IMR-90 (cell line): Measurements from ENCODE around the gene VOPP1. TPM values are rescaled to one million over a fixed set of nuclear protein-coding genes. Genes with fewer than 3 reads are reported as not detected.

Source experiments
- ATAC-seq: fragments of 200-7000 bp; cut with Tn5 transposase; 2 replicates; pipeline ENCODE4 v1.9.1; 2020; ENCODE audit warnings: low read depth, mild to moderate bottlenecking, moderate library complexity
- BruUV-seq: library from RNA; stranded (reverse); fragments of 400-500 nt; replicated peaks from 2 replicates; lab custom pipeline; 2021; lab: Mats Ljungman, UMichigan
- CTCF ChIA-PET: fragments of 300-600 bp; formaldehyde crosslinking; extraction: SDS; loops from one replicate; lab custom pipeline; 2021; ENCODE audit warnings: antibody characterized with exemption; lab: Yijun Ruan, JAX
- POLR2A ChIA-PET: fragments of 300-600 bp; sonication (Branson Sonifier 250); formaldehyde crosslinking; loops from one replicate; lab custom pipeline; 2022; ENCODE audit warnings: antibody characterized with exemption; ENCODE audit not compliant: unreplicated experiment; lab: Charles Lee
- DNase-seq: peaks from one replicate; pipeline ENCODE4 v3.0.0; 2013
- H2AFZ ChIP-seq: replicated peaks from 2 replicates; pipeline ENCODE3; 2013; ENCODE audit warnings: low read length, mild to moderate bottlenecking; ENCODE audit not compliant: poor library complexity
- H2AK5ac ChIP-seq: 2 replicates; pipeline ENCODE4 v1.6.1; 2013; ENCODE audit warnings: low read depth, low read length, inconsistent platforms
- H2AK9ac ChIP-seq: replicated peaks from 2 replicates; pipeline ENCODE3; 2013; ENCODE audit warnings: mild to moderate bottlenecking, low read depth, low read length, moderate library complexity; ENCODE audit not compliant: poor library complexity
- H2BK120ac ChIP-seq: 2 replicates; pipeline ENCODE4 v1.6.1; 2013; ENCODE audit warnings: low read depth, low read length, inconsistent platforms
- H2BK15ac ChIP-seq: 3 replicates; pipeline ENCODE4 v1.6.1; 2013; ENCODE audit warnings: low read depth, low read length, inconsistent platforms
- H2BK20ac ChIP-seq: 2 replicates; pipeline ENCODE4 v1.6.1; 2013; ENCODE audit warnings: low read depth, mild to moderate bottlenecking, inconsistent platforms, low read length, moderate library complexity
- H2BK5ac ChIP-seq: 2 replicates; pipeline ENCODE4 v1.6.1; 2013; ENCODE audit warnings: mild to moderate bottlenecking, low read depth, low read length, inconsistent platforms; ENCODE audit not compliant: poor library complexity, severe bottlenecking
- H3K14ac ChIP-seq: replicated peaks from 2 replicates; pipeline ENCODE4 v1.6.1; 2013; ENCODE audit warnings: low read depth, low read length, inconsistent platforms
- H3K18ac ChIP-seq: 2 replicates; pipeline ENCODE4 v1.6.1; 2013; ENCODE audit warnings: low read depth, low read length, control low read depth
- H3K23ac ChIP-seq: 2 replicates; pipeline ENCODE4 v1.6.1; 2013; ENCODE audit warnings: low read depth, low read length, inconsistent platforms
- H3K27ac ChIP-seq: 2 replicates; pipeline ENCODE4 v1.5.1; 2013; ENCODE audit warnings: mild to moderate bottlenecking, control low read depth, low read length; ENCODE audit not compliant: insufficient read depth
- H3K27me3 ChIP-seq: 2 replicates; pipeline ENCODE4 v1.6.1; 2013; ENCODE audit warnings: low read length; ENCODE audit not compliant: control insufficient read depth, insufficient read depth
- H3K36me3 ChIP-seq: 2 replicates; pipeline ENCODE4 v1.6.1; 2013; ENCODE audit warnings: low read length, mixed read lengths; ENCODE audit not compliant: control insufficient read depth, insufficient read depth
- H3K4ac ChIP-seq: 2 replicates; pipeline ENCODE4 v1.6.1; 2013; ENCODE audit warnings: low read depth, low read length, inconsistent platforms
- H3K4me1 ChIP-seq: 2 replicates; pipeline ENCODE4 v1.6.1; 2013; ENCODE audit warnings: low read length, mixed read lengths; ENCODE audit not compliant: control insufficient read depth, insufficient read depth
- H3K4me2 ChIP-seq: 2 replicates; pipeline ENCODE4 v1.6.1; 2013; ENCODE audit warnings: low read depth, mild to moderate bottlenecking, control low read depth, low read length, moderate library complexity
- H3K4me3 ChIP-seq: 2 replicates; pipeline ENCODE4 v1.5.1; 2013; ENCODE audit warnings: low read depth, mild to moderate bottlenecking, control low read depth, low read length, moderate library complexity; ENCODE audit not compliant: insufficient read depth
- H3K56ac ChIP-seq: 2 replicates; pipeline ENCODE4 v1.6.1; 2013; ENCODE audit warnings: low read length, inconsistent platforms; ENCODE audit not compliant: insufficient read depth; ENCODE audit errors: extremely low read depth
- H3K79me1 ChIP-seq, 2 experiments: 2 replicates each; pipeline ENCODE4 v1.6.1; 2013; ENCODE audit warnings: low read length in 2 of 2, inconsistent platforms in 1 of 2, low read depth in 1 of 2
- H3K9ac ChIP-seq: 2 replicates; pipeline ENCODE4 v1.6.1; 2013; ENCODE audit warnings: low read depth, low read length, control low read depth
- H3K9me1 ChIP-seq: 2 replicates; pipeline ENCODE4 v1.6.1; 2013; ENCODE audit warnings: low read length, inconsistent platforms; ENCODE audit not compliant: insufficient read depth
- H3K9me3 ChIP-seq: 2 replicates; pipeline ENCODE4 v1.6.1; 2013; ENCODE audit warnings: low read length; ENCODE audit not compliant: control insufficient read depth, insufficient read depth
- H4K20me1 ChIP-seq: 2 replicates; pipeline ENCODE4 v1.6.1; 2013; ENCODE audit warnings: low read length, inconsistent platforms; ENCODE audit not compliant: insufficient read depth
- H4K5ac ChIP-seq: 2 replicates; pipeline ENCODE4 v1.6.1; 2013; ENCODE audit warnings: mild to moderate bottlenecking, low read depth, low read length, control low read depth
- H4K8ac ChIP-seq, 2 experiments: 2 replicates each; pipeline ENCODE4 v1.6.1; 2013; ENCODE audit warnings: low read depth in 2 of 2, low read length in 2 of 2, control low read depth in 1 of 2, inconsistent platforms in 1 of 2
- H4K91ac ChIP-seq: 2 replicates; pipeline ENCODE4 v1.6.1; 2013; ENCODE audit warnings: low read depth, low read length, inconsistent platforms; ENCODE audit not compliant: insufficient read depth
- BHLHE40 ChIP-seq: fragments of 150-350 bp; IDR thresholded peaks from 2 replicates; pipeline ENCODE4 v1.6.1; 2016; ENCODE audit warnings: mild to moderate bottlenecking, low read depth, low read length
- CEBPB ChIP-seq: IDR thresholded peaks from 2 replicates; pipeline ENCODE4 v1.6.1; 2012; ENCODE audit warnings: low read depth, low read length, improper control_type of control experiment
- CHD1 ChIP-seq: IDR thresholded peaks from 2 replicates; pipeline ENCODE4 v1.6.1; 2012; ENCODE audit warnings: low read depth, low read length, improper control_type of control experiment
- ELK1 ChIP-seq: fragments of 150-350 bp; IDR thresholded peaks from 2 replicates; pipeline ENCODE4 v1.6.1; 2016; ENCODE audit warnings: low read depth, mild to moderate bottlenecking, low read length, moderate library complexity, borderline replicate concordance
- FOS ChIP-seq: fragments of 150-350 bp; IDR thresholded peaks from 2 replicates; pipeline ENCODE4 v1.6.1; 2016; ENCODE audit warnings: low read depth, low read length
- MAFK ChIP-seq: IDR thresholded peaks from 2 replicates; pipeline ENCODE4 v1.6.1; 2012; ENCODE audit warnings: low read depth, low read length, improper control_type of control experiment
- MAZ ChIP-seq: IDR thresholded peaks from 2 replicates; pipeline ENCODE4 v1.6.1; 2012; ENCODE audit warnings: low read depth, mild to moderate bottlenecking, low read length, improper control_type of control experiment, moderate library complexity, borderline replicate concordance
- MXI1 ChIP-seq: IDR thresholded peaks from 2 replicates; pipeline ENCODE4 v1.6.1; 2012; ENCODE audit warnings: low read depth, mild to moderate bottlenecking, low read length, moderate library complexity, borderline replicate concordance
- NFE2L2 ChIP-seq: fragments of 150-350 bp; IDR thresholded peaks from 2 replicates; pipeline ENCODE4 v1.6.1; 2016; ENCODE audit warnings: low read depth, mild to moderate bottlenecking, low read length
- POLR2A ChIP-seq: IDR thresholded peaks from 2 replicates; pipeline ENCODE4 v1.6.1; 2012; ENCODE audit warnings: mild to moderate bottlenecking, low read depth, low read length
- RAD21 ChIP-seq: IDR thresholded peaks from 2 replicates; pipeline ENCODE4 v1.6.1; 2012; ENCODE audit warnings: low read length, improper control_type of control experiment
- RCOR1 ChIP-seq: IDR thresholded peaks from 2 replicates; pipeline ENCODE4 v1.6.1; 2012; ENCODE audit warnings: mild to moderate bottlenecking, low read length, improper control_type of control experiment; ENCODE audit not compliant: insufficient replicate concordance
- RFX5 ChIP-seq: IDR thresholded peaks from 2 replicates; pipeline ENCODE4 v1.8.0; 2012; ENCODE audit warnings: low read depth, mild to moderate bottlenecking, low read length, moderate library complexity
- SMC3 ChIP-seq: fragments of 150-350 bp; IDR thresholded peaks from 2 replicates; pipeline ENCODE4 v1.6.1; 2016; ENCODE audit warnings: low read depth, mild to moderate bottlenecking, antibody characterized with exemption, low read length, moderate library complexity
- USF2 ChIP-seq: fragments of 150-350 bp; IDR thresholded peaks from 2 replicates; pipeline ENCODE4 v1.6.1; 2017; ENCODE audit warnings: mild to moderate bottlenecking, antibody characterized with exemption, low read length, low read depth
- WGBS, 2 experiments: methylation state at CpG; one replicate each; pipeline versions ENCODE4 v1.1.5 to v1.1.7; 2013; ENCODE audit warnings: missing lambda C conversion rate in 2 of 2; ENCODE audit not compliant: insufficient read length in 1 of 2; ENCODE audit errors: extremely low coverage in 2 of 2; 5-methylcytosine and 5-hydroxymethylcytosine counted together
- dilution Hi-C: fragments of 300-500 bp; cut with HindIII; formaldehyde crosslinking; loops from one replicate; pipeline ENCODE4 v1.14.3; 2018; ENCODE audit warnings: low sequenced_read_pairs; ENCODE audit not compliant: unreplicated experiment
- in situ Hi-C: fragments of 300-500 bp; cut with MboI; formaldehyde crosslinking; loops from 3 replicates; pipeline ENCODE4 v1.14.3; 2019; ENCODE audit warnings: low sequenced_read_pairs, inconsistent platforms, mixed read lengths
- intact Hi-C: fragments of 100-400 bp; cut with micrococcal nuclease; formaldehyde crosslinking; loops from 2 replicates; pipeline ENCODE4 v1.10.0; 2022
- polyA plus RNA-seq, 3 experiments: library from polyadenylated mRNA; depleted of rRNA; stranded (reverse); fragments of >200 nt; gene quantifications; 2 replicates each; pipeline ENCODE4 v1.2.3, GENCODE V29; 2012; ENCODE audit warnings: low replicate concordance in 1 of 3
- total RNA-seq: library from RNA; depleted of rRNA; stranded (reverse); fragments of >200 nt; gene quantifications from 2 replicates; pipeline ENCODE4 v1.2.3, GENCODE V29; 2012
- TF ChIP-seq, protein P1 (sequence below): conservative IDR thresholded peaks from 2 replicates; pipeline ENCODE4 v1.5.1; 2012; ENCODE audit warnings: mild to moderate bottlenecking, low read depth, low read length, improper control_type of control experiment

Gene VOPP1
- total and polyA plus RNA-seq, 2 of the 4 experiments (the other 2 are of a cell fraction): 60.2 to 94.5 TPM

DNA sequence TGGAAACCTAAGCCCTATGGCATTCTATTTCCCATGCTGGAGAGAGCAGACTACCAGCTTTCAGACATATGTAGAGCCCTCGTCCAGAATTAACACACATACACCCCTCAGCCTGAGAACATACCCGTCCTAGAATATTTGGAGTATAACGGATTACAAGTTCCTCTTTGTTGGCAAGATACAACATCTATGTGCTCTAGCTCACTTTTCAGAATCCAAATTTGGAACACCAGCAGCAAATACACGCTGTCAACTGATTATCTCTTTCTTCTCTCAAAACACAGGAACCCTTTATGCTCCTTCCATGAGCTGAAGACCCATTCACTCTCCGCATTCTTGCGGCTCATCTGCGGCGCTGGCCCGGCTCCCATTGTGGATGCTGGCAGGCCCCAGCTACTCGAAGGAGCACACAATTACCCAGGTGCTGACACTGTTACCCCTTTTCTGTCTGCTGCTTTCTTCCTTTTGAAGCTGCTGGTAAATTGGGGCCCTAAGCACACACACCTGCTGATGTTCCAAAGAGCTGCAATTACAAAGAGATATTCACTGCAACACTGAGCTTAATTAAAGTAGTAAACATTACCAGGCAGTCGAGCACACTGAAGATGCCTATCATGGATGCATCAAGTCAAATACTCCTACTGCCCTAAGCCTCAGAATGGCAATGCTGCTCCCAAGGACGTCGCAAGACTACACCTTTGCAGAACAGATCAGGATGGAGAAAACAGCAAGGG lies 70.0 kb downstream of the VOPP1 start:
- Histone ChIP-seq H2BK120ac (no peak overlapping the region), H4K91ac (no peak overlapping the region), H3K27ac (no peak overlapping the region), H3K9ac (no peak overlapping the region), H3K4ac (no peak overlapping the region), H3K9me3 (no peaks in the 10 kb centered on the region), H2AFZ (no peak overlapping the region), H3K79me1 (peaks cover 51 to 89% of the 10 kb centered on the region in 2 experiments), H2BK20ac (no peak overlapping the region), H4K5ac (no peak overlapping the region), H3K23ac (no peak overlapping the region), H3K4me1 (peaks cover 10% of the 10 kb centered on the region), H3K18ac (no peak overlapping the region), H4K20me1 (peaks cover 24% of the 10 kb centered on the region), H3K4me2 (no peak overlapping the region), H3K14ac (no peak overlapping the region), H2BK5ac (no peak overlapping the region), H2AK5ac (no peak overlapping the region), H3K9me1 (peaks cover 22% of the 10 kb centered on the region), H3K56ac (no peak overlapping the region), H3K4me3 (no peak overlapping the region), H4K8ac (no peak overlapping the region), H2AK9ac (no peak overlapping the region), H3K36me3 (peaks cover 5% of the 10 kb centered on the region), H2BK15ac (no peak overlapping the region), H3K27me3 (no peaks in the 10 kb centered on the region)
- POLR2A ChIA-PET: no interaction called here
- dilution Hi-C loops (no loop called here), intact Hi-C loops (no loop called here), in situ Hi-C loops (no loop called here)
- no peak for TF ChIP-seq USF2
- TF ChIP-seq CHD1: no peak
- no peak for TF ChIP-seq BHLHE40
- TF ChIP-seq CEBPB: no peak
- TF ChIP-seq ELK1: no peak
- TF ChIP-seq RFX5: no peak
- no peak for TF ChIP-seq MXI1
- no peak for TF ChIP-seq NFE2L2
- TF ChIP-seq FOS: no peak
- TF ChIP-seq, protein P1, sequence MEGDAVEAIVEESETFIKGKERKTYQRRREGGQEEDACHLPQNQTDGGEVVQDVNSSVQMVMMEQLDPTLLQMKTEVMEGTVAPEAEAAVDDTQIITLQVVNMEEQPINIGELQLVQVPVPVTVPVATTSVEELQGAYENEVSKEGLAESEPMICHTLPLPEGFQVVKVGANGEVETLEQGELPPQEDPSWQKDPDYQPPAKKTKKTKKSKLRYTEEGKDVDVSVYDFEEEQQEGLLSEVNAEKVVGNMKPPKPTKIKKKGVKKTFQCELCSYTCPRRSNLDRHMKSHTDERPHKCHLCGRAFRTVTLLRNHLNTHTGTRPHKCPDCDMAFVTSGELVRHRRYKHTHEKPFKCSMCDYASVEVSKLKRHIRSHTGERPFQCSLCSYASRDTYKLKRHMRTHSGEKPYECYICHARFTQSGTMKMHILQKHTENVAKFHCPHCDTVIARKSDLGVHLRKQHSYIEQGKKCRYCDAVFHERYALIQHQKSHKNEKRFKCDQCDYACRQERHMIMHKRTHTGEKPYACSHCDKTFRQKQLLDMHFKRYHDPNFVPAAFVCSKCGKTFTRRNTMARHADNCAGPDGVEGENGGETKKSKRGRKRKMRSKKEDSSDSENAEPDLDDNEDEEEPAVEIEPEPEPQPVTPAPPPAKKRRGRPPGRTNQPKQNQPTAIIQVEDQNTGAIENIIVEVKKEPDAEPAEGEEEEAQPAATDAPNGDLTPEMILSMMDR: no peak
- TF ChIP-seq MAZ: no peak
- TF ChIP-seq RCOR1: no peak
- no peak for TF ChIP-seq POLR2A
- no peak for TF ChIP-seq MAFK
- TF ChIP-seq RAD21: no peak
- no peak for TF ChIP-seq SMC3
- DNase-seq (no peak), ATAC-seq (no peak)
- no TSS peak for BruUV-seq
- CTCF ChIA-PET: no interaction called here
- WGBS, 2 experiments: 99% methylated on average over 9 of the region's 13 CpGs; no CpG with 5 or more reads in 1 of the 2 experiments
